Smooth muscle cell (in vitro differentiated cells): Measurements from ENCODE around the gene TMPRSS11A. TPM values are rescaled to one million over a fixed set of nuclear protein-coding genes. Genes with fewer than 3 reads are reported as not detected.

Source experiments
- DNase-seq: peaks from one replicate; lab custom pipeline; 2025; ENCODE audit not compliant: unreplicated experiment; lab: John Stamatoyannopoulos, UW
- H2AFZ ChIP-seq: fragments of 200-600 bp; sonication (generic); 2 replicates; pipeline ENCODE4 v1.6.0; 2016; ENCODE audit warnings: antibody characterized with exemption, low read depth, mild to moderate bottlenecking
- H3F3A ChIP-seq: fragments of 200-600 bp; sonication (generic); 2 replicates; pipeline ENCODE4 v1.6.0; 2017; ENCODE audit warnings: antibody characterized with exemption, low read depth
- H3K27ac ChIP-seq: fragments of 200-600 bp; sonication (generic); 2 replicates; pipeline ENCODE4 v1.5.1; 2016; ENCODE audit warnings: low read depth, mild to moderate bottlenecking
- H3K27me3 ChIP-seq: fragments of 200-600 bp; sonication (generic); 2 replicates; pipeline ENCODE4 v1.6.1; 2016; ENCODE audit warnings: low read depth, mild to moderate bottlenecking
- H3K36me3 ChIP-seq: fragments of 200-600 bp; sonication (generic); 2 replicates; pipeline ENCODE4 v1.5.1; 2016; ENCODE audit warnings: low read depth
- H3K4me1 ChIP-seq: fragments of 200-600 bp; sonication (generic); 2 replicates; pipeline ENCODE4 v1.5.1; 2016; ENCODE audit warnings: low read depth
- H3K4me2 ChIP-seq: fragments of 200-600 bp; sonication (generic); 2 replicates; pipeline ENCODE4 v1.6.0; 2016; ENCODE audit warnings: mild to moderate bottlenecking
- H3K4me3 ChIP-seq: fragments of 200-600 bp; sonication (generic); 2 replicates; pipeline ENCODE4 v1.5.1; 2016; ENCODE audit warnings: mild to moderate bottlenecking
- H3K79me2 ChIP-seq: fragments of 200-600 bp; sonication (generic); 2 replicates; pipeline ENCODE4 v1.6.0; 2016; ENCODE audit warnings: low read depth, mild to moderate bottlenecking
- H3K9ac ChIP-seq: fragments of 200-600 bp; sonication (generic); 2 replicates; pipeline ENCODE4 v1.6.0; 2016; ENCODE audit warnings: low read depth
- H3K9me3 ChIP-seq: fragments of 200-600 bp; sonication (generic); replicated peaks from 2 replicates; pipeline ENCODE4 v1.5.1; 2016; ENCODE audit warnings: low read depth
- H4K20me1 ChIP-seq: fragments of 200-600 bp; sonication (generic); 2 replicates; pipeline ENCODE4 v1.6.0; 2016; ENCODE audit warnings: low read depth
- WGBS: methylation state at CpG from one replicate; pipeline ENCODE4 v1.1.7; 2016; ENCODE audit warnings: low lambda C conversion rate; 5-methylcytosine and 5-hydroxymethylcytosine counted together
- polyA plus RNA-seq: library from polyadenylated mRNA; unstranded; fragments of >200 nt; fragmentation: Nextera tagmentation; extraction: Ambion mirVana; gene quantifications from 2 replicates; pipeline ENCODE4 v1.2.1, GENCODE V29; 2016
- total RNA-seq: library from RNA; depleted of rRNA; stranded (reverse); fragments of >200 nt; gene quantifications from 2 replicates; pipeline ENCODE4 v1.2.3, GENCODE V29; 2014
- TF ChIP-seq, protein P1 (sequence below): fragments of 200-600 bp; sonication (generic); IDR thresholded peaks from 2 replicates; pipeline ENCODE4 v1.5.1; 2017; ENCODE audit warnings: borderline replicate concordance, mild to moderate bottlenecking, antibody characterized with exemption; ENCODE audit not compliant: insufficient read depth, poor library complexity, severe bottlenecking

TMPRSS11A gene
- total and polyA plus RNA-seq, 2 experiments from 2014 or later, result 2.8 TPM; not detected in 1

DNA sequence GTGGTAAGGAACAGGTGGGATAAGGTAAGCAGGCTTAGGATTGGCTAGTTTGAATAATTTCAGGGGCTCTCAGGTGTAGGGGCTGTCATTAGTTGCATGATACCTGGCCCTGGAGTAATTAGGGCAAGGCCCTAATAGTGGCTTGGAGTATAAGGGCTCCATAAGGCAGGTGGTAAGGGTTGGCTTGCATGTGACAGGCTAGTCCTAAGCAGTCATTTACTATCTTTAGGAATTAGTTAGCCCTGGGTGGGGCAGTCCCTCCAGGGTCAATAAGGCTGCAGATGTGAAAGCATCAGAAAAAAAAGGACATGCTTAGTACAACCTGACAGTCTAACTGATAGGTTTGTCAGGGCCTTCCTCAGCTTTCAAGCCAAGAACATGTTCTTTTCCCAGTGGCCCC, 71.6 kb downstream of the TMPRSS11A start:
- H3K36me3 ChIP-seq, result no peaks in the 10 kb centered on the region
- H3F3A ChIP-seq, result no peaks in the 10 kb centered on the region
- H3K9me3 ChIP-seq, result no peaks in the 10 kb centered on the region
- H3K4me2 ChIP-seq, result no peak overlapping the region
- no peak overlapping the region for H3K4me3 ChIP-seq
- H3K27me3 ChIP-seq, result no peaks in the 10 kb centered on the region
- H4K20me1 ChIP-seq, result no peaks in the 10 kb centered on the region
- H3K79me2 ChIP-seq, result no peaks in the 10 kb centered on the region
- no peak overlapping the region for H3K9ac ChIP-seq
- H3K4me1 ChIP-seq, result no peaks in the 10 kb centered on the region
- H2AFZ ChIP-seq, result no peak overlapping the region
- TF ChIP-seq, protein P1, sequence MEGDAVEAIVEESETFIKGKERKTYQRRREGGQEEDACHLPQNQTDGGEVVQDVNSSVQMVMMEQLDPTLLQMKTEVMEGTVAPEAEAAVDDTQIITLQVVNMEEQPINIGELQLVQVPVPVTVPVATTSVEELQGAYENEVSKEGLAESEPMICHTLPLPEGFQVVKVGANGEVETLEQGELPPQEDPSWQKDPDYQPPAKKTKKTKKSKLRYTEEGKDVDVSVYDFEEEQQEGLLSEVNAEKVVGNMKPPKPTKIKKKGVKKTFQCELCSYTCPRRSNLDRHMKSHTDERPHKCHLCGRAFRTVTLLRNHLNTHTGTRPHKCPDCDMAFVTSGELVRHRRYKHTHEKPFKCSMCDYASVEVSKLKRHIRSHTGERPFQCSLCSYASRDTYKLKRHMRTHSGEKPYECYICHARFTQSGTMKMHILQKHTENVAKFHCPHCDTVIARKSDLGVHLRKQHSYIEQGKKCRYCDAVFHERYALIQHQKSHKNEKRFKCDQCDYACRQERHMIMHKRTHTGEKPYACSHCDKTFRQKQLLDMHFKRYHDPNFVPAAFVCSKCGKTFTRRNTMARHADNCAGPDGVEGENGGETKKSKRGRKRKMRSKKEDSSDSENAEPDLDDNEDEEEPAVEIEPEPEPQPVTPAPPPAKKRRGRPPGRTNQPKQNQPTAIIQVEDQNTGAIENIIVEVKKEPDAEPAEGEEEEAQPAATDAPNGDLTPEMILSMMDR, result no peak
- H3K27ac ChIP-seq, result no peak overlapping the region
- no peak for DNase-seq

DNA sequence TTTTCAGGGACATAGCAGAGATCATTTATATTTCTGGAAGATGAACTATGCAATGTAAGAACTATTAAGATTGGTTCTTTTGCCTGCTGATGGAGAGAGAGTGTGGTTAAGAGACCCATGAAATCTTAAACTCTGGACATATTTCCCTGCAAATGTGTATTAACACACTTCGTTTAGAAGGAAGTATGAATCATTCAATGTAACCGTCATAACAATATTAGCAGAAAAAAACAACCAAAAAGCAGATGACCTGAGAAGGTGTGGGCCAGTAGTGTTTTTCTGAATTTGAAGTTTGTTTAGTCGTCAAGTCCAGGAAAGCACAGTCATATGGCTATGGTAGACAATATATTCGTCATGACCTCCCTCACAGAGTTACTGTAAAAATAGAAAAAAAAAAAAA, 77.0 kb downstream of the TMPRSS11A start:
- H3K9ac ChIP-seq, result peak overlapping the region; percentile 64
- H3K27ac ChIP-seq, result peak overlapping the region; percentile 94
- no peak overlapping the region for H3K4me3 ChIP-seq

DNA sequence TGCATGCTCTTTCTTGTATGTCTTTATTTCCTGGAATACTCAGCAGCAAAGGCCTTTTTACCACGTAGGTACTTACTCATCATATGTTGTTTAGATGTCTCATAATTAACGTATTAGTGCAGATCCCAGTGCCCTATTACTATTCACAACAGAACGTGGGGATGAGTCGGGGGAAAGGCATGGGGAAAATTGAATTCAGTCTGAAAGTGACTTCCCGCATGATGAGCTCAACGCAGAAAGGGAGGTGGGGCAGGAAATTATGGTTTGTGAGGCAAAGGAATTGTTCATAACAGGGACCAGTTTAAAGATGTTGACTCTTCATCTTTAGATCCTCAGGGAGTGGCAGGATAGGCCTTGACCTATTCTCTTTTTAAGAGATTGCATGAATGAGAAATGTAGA, 77.5 kb downstream of the TMPRSS11A start:
- 6% methylated on average over 6 of the region's 6 CpGs for WGBS
- peaks cover 12% of the 10 kb centered on the region for H3K4me1 ChIP-seq
- no peaks in the 10 kb centered on the region for H3K27me3 ChIP-seq
- no peaks in the 10 kb centered on the region for H3K9me3 ChIP-seq
- no peaks in the 10 kb centered on the region for H4K20me1 ChIP-seq
- no peak overlapping the region for H3K4me3 ChIP-seq
- peak overlapping the region; percentile 74 for H3K4me2 ChIP-seq
- no peak for DNase-seq
- no peaks in the 10 kb centered on the region for H3K79me2 ChIP-seq
- peak overlapping the region; percentile 53 for H2AFZ ChIP-seq
- peak overlapping the region; percentile 64 for H3K9ac ChIP-seq
- no peaks in the 10 kb centered on the region for H3K36me3 ChIP-seq
- peaks cover 3% of the 10 kb centered on the region for H3F3A ChIP-seq
- peak overlapping the region; percentile 94 for H3K27ac ChIP-seq
- TF ChIP-seq, protein P1, result no peak

More for the DNA sequence above, 77.0 kb downstream of the TMPRSS11A start:
- Histone ChIP-seq H3K4me2 (peak overlapping the region; percentile 16), H3K4me1 (peaks cover 12% of the 10 kb centered on the region), H3K9me3 (no peaks in the 10 kb centered on the region), H3K36me3 (no peaks in the 10 kb centered on the region), H2AFZ (peak overlapping the region; percentile 53), H4K20me1 (no peaks in the 10 kb centered on the region), H3K79me2 (no peaks in the 10 kb centered on the region), H3F3A (peaks cover 3% of the 10 kb centered on the region), H3K27me3 (no peaks in the 10 kb centered on the region)
- TF ChIP-seq, protein P1, result no peak
- DNase-seq, result no peak
- WGBS, result 62% methylated on average over 4 of the region's 4 CpGs

DNA sequence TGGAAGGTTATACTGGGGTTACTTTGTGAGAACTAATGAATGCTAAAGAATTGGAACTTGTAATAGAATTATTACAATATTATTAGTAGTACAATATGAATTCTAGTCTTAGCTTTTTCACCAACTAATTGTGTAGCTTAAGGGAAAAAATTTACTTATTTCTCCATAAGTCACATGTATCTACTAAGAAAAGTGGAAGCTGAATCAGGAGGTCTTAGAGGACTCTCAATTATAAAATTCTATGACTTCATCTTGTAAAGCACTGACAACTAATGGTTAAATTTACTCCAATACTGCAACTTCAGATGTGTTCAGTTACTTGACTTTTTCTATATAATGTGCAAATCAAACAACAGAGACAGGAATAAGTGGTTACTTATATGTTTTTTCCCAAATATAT, 78.6 kb downstream of the TMPRSS11A start:
- DNase-seq, result no peak
- H3K27me3 ChIP-seq, result no peaks in the 10 kb centered on the region
- no peaks in the 10 kb centered on the region for H3K79me2 ChIP-seq
- H3K9me3 ChIP-seq, result no peaks in the 10 kb centered on the region
- no peak overlapping the region for H3K9ac ChIP-seq
- H3K4me3 ChIP-seq, result no peak overlapping the region
- no peaks in the 10 kb centered on the region for H4K20me1 ChIP-seq
- H3K4me1 ChIP-seq, result peaks cover 12% of the 10 kb centered on the region
- H3K27ac ChIP-seq, result peak overlapping the region; percentile 94
- peaks cover 3% of the 10 kb centered on the region for H3F3A ChIP-seq
- no peaks in the 10 kb centered on the region for H3K36me3 ChIP-seq
- TF ChIP-seq, protein P1, result no peak
- H2AFZ ChIP-seq, result peak overlapping the region; percentile 87
- no peak overlapping the region for H3K4me2 ChIP-seq
